Endothelial cell of umbilical vein (primary cell): ENCODE results near the gene LMAN2. TPM values are rescaled to one million over a fixed set of nuclear protein-coding genes. Genes with fewer than 3 reads are reported as not detected.

Experiments
- BruUV-seq: library from RNA; stranded (reverse); fragments of 400-500 nt; replicated peaks from 2 replicates; lab custom pipeline; 2021; lab: Mats Ljungman, UMichigan
- CTCF ChIA-PET: fragments of 300-600, 350-600 bp; sonication (Branson Sonifier 250); formaldehyde crosslinking; loops from one replicate; lab custom pipeline; 2021; ENCODE audit warnings: antibody characterized with exemption, inconsistent platforms; lab: Charles Lee
- POLR2A ChIA-PET: fragments of 300-600, 350-600 bp; sonication (Branson Sonifier 250); formaldehyde crosslinking; loops from one replicate; lab custom pipeline; 2021; ENCODE audit warnings: antibody characterized with exemption, inconsistent platforms; lab: Charles Lee
- DNase-seq: peaks from one replicate; pipeline ENCODE4 v3.0.0-alpha.2; 2011; ENCODE audit warnings: low read depth, low spot score
- FAIRE-seq: peaks from 2 replicates; lab custom pipeline; 2011; peaks lifted over from hg19 to GRCh38; lab: Jason Lieb, UNC
- H2AFZ ChIP-seq: 2 replicates; pipeline ENCODE4 v1.6.0; 2012; ENCODE audit warnings: low read depth, low read length, control low read depth, inconsistent platforms
- H3K27ac ChIP-seq: 2 replicates; pipeline ENCODE4 v1.5.1; 2011; ENCODE audit warnings: low read depth, mild to moderate bottlenecking, control low read depth, low read length, moderate library complexity; ENCODE audit not compliant: insufficient read depth
- H3K27me3 ChIP-seq, 2 experiments: 2 replicates each; pipeline versions ENCODE4 v1.6.0 to v1.6.1; 2011; ENCODE audit warnings: low read length in 2 of 2, mixed read lengths in 1 of 2; ENCODE audit not compliant: control insufficient read depth in 2 of 2, insufficient read depth in 2 of 2
- H3K36me3 ChIP-seq, 2 experiments: 2 replicates in 1 of 2; 3 replicates in 1 of 2; pipeline ENCODE4 v1.5.1; 2011; ENCODE audit warnings: low read length in 2 of 2, mild to moderate bottlenecking in 1 of 2, moderate library complexity in 1 of 2; ENCODE audit not compliant: control insufficient read depth in 2 of 2, insufficient read depth in 2 of 2; ENCODE audit errors: extremely low read depth in 1 of 2
- H3K4me1 ChIP-seq: 3 replicates; pipeline ENCODE4 v1.5.1; 2011; ENCODE audit warnings: mild to moderate bottlenecking, low read length; ENCODE audit not compliant: control insufficient read depth, insufficient read depth; ENCODE audit errors: extremely low read depth
- H3K4me2 ChIP-seq: 2 replicates; pipeline ENCODE4 v1.6.1; 2011; ENCODE audit warnings: low read length, control low read depth, mixed read lengths; ENCODE audit not compliant: insufficient read depth
- H3K4me3 ChIP-seq, 3 experiments: fragments of 200-600 bp in 1 of 3; sonication (generic), shearing (Covaris generic) in 1 of 3; replicated peaks in 1 of 3; 2 replicates each; pipeline ENCODE4 v1.5.1; 2011 to 2016; ENCODE audit warnings: control low read depth in 3 of 3, low read length in 3 of 3, mild to moderate bottlenecking in 2 of 3, inconsistent platforms in 1 of 3, low read depth in 1 of 3, moderate library complexity in 1 of 3; ENCODE audit not compliant: insufficient read depth in 1 of 3
- H3K79me2 ChIP-seq: 2 replicates; pipeline ENCODE4 v1.6.0; 2012; ENCODE audit warnings: low read length, inconsistent platforms; ENCODE audit not compliant: control insufficient read depth, insufficient read depth
- H3K9ac ChIP-seq: replicated peaks from 2 replicates; pipeline ENCODE3; 2011; ENCODE audit warnings: low read length, control low read depth; ENCODE audit not compliant: insufficient read depth; ENCODE audit errors: extremely low read depth
- H3K9me1 ChIP-seq: replicated peaks from 3 replicates; pipeline ENCODE4 v1.6.0; 2011; ENCODE audit warnings: mild to moderate bottlenecking, low read length; ENCODE audit not compliant: control insufficient read depth, insufficient read depth; ENCODE audit errors: extremely low read depth
- H3K9me3 ChIP-seq: replicated peaks from 2 replicates; pipeline ENCODE4 v1.5.1; 2012; ENCODE audit warnings: low read length, inconsistent platforms; ENCODE audit not compliant: control insufficient read depth, insufficient read depth
- H4K20me1 ChIP-seq: replicated peaks from 2 replicates; pipeline ENCODE3; 2011; ENCODE audit warnings: mild to moderate bottlenecking, low read length; ENCODE audit not compliant: control insufficient read depth, insufficient read depth; ENCODE audit errors: extremely low read depth
- EZH2 ChIP-seq: IDR thresholded peaks from 2 replicates; pipeline ENCODE4 v1.6.1; 2012; ENCODE audit warnings: borderline replicate concordance, low read depth, mild to moderate bottlenecking, moderate library complexity, low read length, inconsistent platforms; ENCODE audit not compliant: severe bottlenecking
- FOS ChIP-seq: IDR thresholded peaks from 2 replicates; pipeline ENCODE4 v1.6.1; 2011; ENCODE audit warnings: mild to moderate bottlenecking, low read length, moderate library complexity, borderline replicate concordance; ENCODE audit not compliant: insufficient read depth
- GATA2 ChIP-seq: IDR thresholded peaks from 2 replicates; pipeline ENCODE4 v1.7.0; 2011; ENCODE audit warnings: low read depth, mild to moderate bottlenecking, moderate library complexity, mixed read lengths, low read length; ENCODE audit not compliant: insufficient read length, insufficient read depth
- JUN ChIP-seq: IDR thresholded peaks from 2 replicates; pipeline ENCODE4 v1.6.1; 2011; ENCODE audit warnings: borderline replicate concordance, low read depth; ENCODE audit not compliant: insufficient read length, insufficient read depth
- MYC ChIP-seq: IDR thresholded peaks from one replicate; pipeline ENCODE4 v1.6.1; 2011; ENCODE audit warnings: mild to moderate bottlenecking, low read depth, low read length
- POLR2A ChIP-seq: IDR thresholded peaks from 2 replicates; pipeline ENCODE4 v1.6.1; 2012; ENCODE audit warnings: low read depth, mild to moderate bottlenecking, control low read depth, low read length
- POLR2AphosphoS5 ChIP-seq: IDR thresholded peaks from 2 replicates; pipeline ENCODE4 v1.6.1; 2012; ENCODE audit warnings: low read depth, mild to moderate bottlenecking, control low read depth, low read length, moderate library complexity; ENCODE audit not compliant: insufficient read depth
- dilution Hi-C: fragments of 300-500 bp; cut with MboI; formaldehyde crosslinking; loops from one replicate; pipeline ENCODE4 v1.15.0; 2019; ENCODE audit warnings: low sequenced_read_pairs; ENCODE audit not compliant: extremely low pct_ligation_motif_present
- intact Hi-C: fragments of 100-400 bp; cut with micrococcal nuclease; formaldehyde crosslinking; loops from one replicate; pipeline ENCODE4 v1.10.0; 2022
- polyA plus RNA-seq, 4 experiments: library from polyadenylated mRNA; depleted of rRNA in 3 of 4; stranded (reverse) in 3 of 4; unstranded in 1 of 4; fragments of >200 nt; gene quantifications; 2 replicates each; pipeline versions ENCODE4 v1.2.1 to v1.2.3, GENCODE V29; 2011 to 2012; ENCODE audit warnings: missing spikeins in 1 of 4
- total RNA-seq: library from RNA; stranded (reverse); gene quantifications from 2 replicates; pipeline ENCODE4 v1.2.3, GENCODE V29; 2021
- TF ChIP-seq, protein P1 (sequence below): IDR thresholded peaks from 2 replicates; pipeline ENCODE4 v1.6.1; 2011; ENCODE audit not compliant: insufficient read depth, insufficient read length
- TF ChIP-seq, protein P2 (sequence below), 2 donors: IDR thresholded peaks; 1 replicate in 1 of 2; 2 replicates in 1 of 2; pipeline ENCODE4 v1.5.1; 2011; ENCODE audit warnings: low read length in 2 of 2, mild to moderate bottlenecking in 2 of 2, moderate library complexity in 2 of 2, control low read depth in 1 of 2, inconsistent platforms in 1 of 2, low read depth in 1 of 2; ENCODE audit not compliant: insufficient read depth in 1 of 2; ENCODE audit errors: extremely low read depth in 1 of 2

The LMAN2 gene
- total and polyA plus RNA-seq, 2 donors (not counting 3 experiments of a cell fraction or from before 2014, with no cell fraction given): 151 to 370 TPM

DNA sequence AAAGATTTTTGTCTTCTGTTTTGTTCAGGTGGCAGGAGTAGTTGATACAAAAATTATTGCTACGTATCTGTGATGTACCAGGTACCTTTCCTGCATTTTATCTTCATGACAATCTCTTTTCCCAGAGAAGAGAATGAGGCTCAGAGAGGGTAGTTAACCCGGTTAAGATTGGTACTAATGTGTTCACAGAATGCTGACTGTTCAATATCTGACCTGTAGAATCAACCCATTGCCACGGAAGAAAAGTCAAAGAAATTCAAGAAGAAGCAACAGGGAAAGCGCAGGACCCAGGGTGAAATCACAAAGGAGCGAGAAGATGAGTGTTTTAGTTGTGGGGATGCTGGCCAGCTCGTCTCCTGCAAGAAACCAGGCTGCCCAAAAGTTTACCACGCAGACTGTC is 59.7 kb downstream of the LMAN2 start:
- Histone ChIP-seq H3K27me3 (no peaks in the 10 kb centered on the region), H3K4me3 (no peak overlapping the region), H3K4me2 (no peak overlapping the region), H3K79me2 (no peaks in the 10 kb centered on the region), H3K9me1 (no peaks in the 10 kb centered on the region), H2AFZ (no peak overlapping the region), H3K9ac (no peak overlapping the region), H3K36me3 (peaks cover 16 to 38% of the 10 kb centered on the region in 2 experiments), H3K4me1 (peaks cover 11% of the 10 kb centered on the region), H3K27ac (no peak overlapping the region), H4K20me1 (no peaks in the 10 kb centered on the region), H3K9me3 (no peaks in the 10 kb centered on the region)
- intact Hi-C loops (no loop called here), dilution Hi-C loops (no loop called here)
- BruUV-seq: no TSS peak
- DNase-seq: no peak
- no peak for FAIRE-seq
- CTCF ChIA-PET: no interaction called here
- POLR2A ChIA-PET: no interaction called here
- TF ChIP-seq, protein P1, sequence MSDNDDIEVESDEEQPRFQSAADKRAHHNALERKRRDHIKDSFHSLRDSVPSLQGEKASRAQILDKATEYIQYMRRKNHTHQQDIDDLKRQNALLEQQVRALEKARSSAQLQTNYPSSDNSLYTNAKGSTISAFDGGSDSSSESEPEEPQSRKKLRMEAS: no peak
- no peak for TF ChIP-seq JUN

DNA sequence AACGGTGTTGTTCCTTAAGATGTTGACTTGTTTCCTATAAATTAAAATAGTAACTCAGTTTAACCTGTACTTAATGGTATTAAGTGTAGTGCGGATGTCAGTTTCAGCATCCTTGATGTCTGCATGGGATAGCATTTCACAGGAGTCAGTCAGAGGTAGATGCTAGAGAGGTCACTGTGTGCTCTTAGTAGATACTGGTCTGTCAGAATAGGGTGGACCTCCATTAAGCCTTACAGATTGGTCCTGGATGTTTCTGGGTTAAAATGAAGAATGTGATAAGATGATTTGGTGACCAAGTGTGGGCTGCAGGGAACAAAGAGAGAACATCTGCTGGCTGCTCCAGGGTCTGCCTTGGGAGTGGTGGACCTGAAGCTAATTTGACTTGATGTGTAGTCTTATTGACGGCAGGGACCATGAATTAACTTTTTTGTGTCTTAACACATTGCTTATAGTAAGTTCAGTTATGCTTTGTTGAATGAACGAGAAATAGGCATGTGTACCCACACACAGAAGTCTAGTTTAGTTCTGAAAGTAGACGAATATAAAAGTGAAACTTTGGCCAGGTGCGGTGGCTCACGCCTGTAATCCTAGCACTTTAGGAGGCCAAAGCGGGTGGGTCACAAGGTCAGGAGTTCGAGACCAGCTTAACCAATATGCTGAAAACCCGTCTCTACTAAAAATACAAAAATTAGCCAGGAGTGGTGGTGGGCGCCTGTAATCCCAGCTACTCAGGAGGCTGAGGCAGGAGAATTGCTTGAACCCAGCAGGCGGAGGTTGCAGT is 60.5 kb downstream of the LMAN2 start:
- intact Hi-C loops: no loop called here
- H2AFZ ChIP-seq: no peak overlapping the region
- H3K9me1 ChIP-seq: no peaks in the 10 kb centered on the region
- peaks cover 3% of the 10 kb centered on the region for H3K4me1 ChIP-seq
- no peak overlapping the region for H3K4me3 ChIP-seq
- no peak overlapping the region for H3K9ac ChIP-seq
- H3K79me2 ChIP-seq: no peaks in the 10 kb centered on the region
- DNase-seq: no peak
- TF ChIP-seq FOS (no peak), EZH2 (no peak), POLR2AphosphoS5 (no peak), JUN (no peak), POLR2A (no peak), MYC (no peak), GATA2 (no peak)
- TF ChIP-seq, protein P2, sequence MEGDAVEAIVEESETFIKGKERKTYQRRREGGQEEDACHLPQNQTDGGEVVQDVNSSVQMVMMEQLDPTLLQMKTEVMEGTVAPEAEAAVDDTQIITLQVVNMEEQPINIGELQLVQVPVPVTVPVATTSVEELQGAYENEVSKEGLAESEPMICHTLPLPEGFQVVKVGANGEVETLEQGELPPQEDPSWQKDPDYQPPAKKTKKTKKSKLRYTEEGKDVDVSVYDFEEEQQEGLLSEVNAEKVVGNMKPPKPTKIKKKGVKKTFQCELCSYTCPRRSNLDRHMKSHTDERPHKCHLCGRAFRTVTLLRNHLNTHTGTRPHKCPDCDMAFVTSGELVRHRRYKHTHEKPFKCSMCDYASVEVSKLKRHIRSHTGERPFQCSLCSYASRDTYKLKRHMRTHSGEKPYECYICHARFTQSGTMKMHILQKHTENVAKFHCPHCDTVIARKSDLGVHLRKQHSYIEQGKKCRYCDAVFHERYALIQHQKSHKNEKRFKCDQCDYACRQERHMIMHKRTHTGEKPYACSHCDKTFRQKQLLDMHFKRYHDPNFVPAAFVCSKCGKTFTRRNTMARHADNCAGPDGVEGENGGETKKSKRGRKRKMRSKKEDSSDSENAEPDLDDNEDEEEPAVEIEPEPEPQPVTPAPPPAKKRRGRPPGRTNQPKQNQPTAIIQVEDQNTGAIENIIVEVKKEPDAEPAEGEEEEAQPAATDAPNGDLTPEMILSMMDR (IDR thresholded peaks at IDR 0.05; ENCODE audit: extremely low read depth in 1 of 2, insufficient read depth in 1 of 2, low read depth in 1 of 2, low read length in 2 of 2): no peak
- TF ChIP-seq, protein P1: no peak
- H3K27me3 ChIP-seq: no peaks in the 10 kb centered on the region
- H4K20me1 ChIP-seq: no peaks in the 10 kb centered on the region
- H3K27ac ChIP-seq: no peak overlapping the region
- no peak for FAIRE-seq
- H3K9me3 ChIP-seq: no peaks in the 10 kb centered on the region
- CTCF ChIA-PET: no interaction called here
- dilution Hi-C loops: no loop called here
- POLR2A ChIA-PET: no interaction called here
- BruUV-seq: no TSS peak
- H3K36me3 ChIP-seq: peaks cover 16 to 39% of the 10 kb centered on the region in 2 experiments
- no peak overlapping the region for H3K4me2 ChIP-seq
